Stimulated activated CD8-positive, alpha-beta memory T cell treated with anti-CD3 and anti-CD28 coated beads, Interleukin-12 subunit alpha, Interleukin-12 subunit beta, amount 100 ng/mL, for 24 hours (primary cell): ENCODE data around the gene ALPK3.
"Not testable (repeated sequence)": the region's sequence is repeated elsewhere in the genome, so short reads cannot be mapped to it uniquely, and the experiment has no call there.

ENCODE experiments used
- DNase-seq: peaks from one replicate; pipeline ENCODE4 v3.0.0-alpha.2; 2020; ENCODE audit errors: extremely low read depth

ALPK3 gene

GRCh38 chr15:84842781-84843180, 25.6 kb downstream of the ALPK3 start:
- no peak for DNase-seq

GRCh38 chr15:84844964-84845363, 27.8 kb downstream of the ALPK3 start:
- no peak for DNase-seq

GRCh38 chr15:84845631-84846030, 28.5 kb downstream of the ALPK3 start:
- DNase-seq, result not testable (repeated sequence)

- DNase-seq, result no peak
Measured at GRCh38 chr15:84846269-84846668, 29.1 kb downstream of the ALPK3 start.

- no peak for DNase-seq
Measured at GRCh38 chr15:84847382-84847781, 30.2 kb downstream of the ALPK3 start.

GRCh38 chr15:84852212-84852611, 35.1 kb downstream of the ALPK3 start:
- no peak for DNase-seq

GRCh38 chr15:84855136-84855535, 38.0 kb downstream of the ALPK3 start:
- no peak for DNase-seq

GRCh38 chr15:84855765-84856164, 38.6 kb downstream of the ALPK3 start:
- DNase-seq, result no peak

- DNase-seq, result no peak
Measured at GRCh38 chr15:84856731-84857417, 39.7 kb downstream of the ALPK3 start.

GRCh38 chr15:84857418-84858004, 40.4 kb downstream of the ALPK3 start:
- no peak for DNase-seq

- DNase-seq, result no peak
Measured at GRCh38 chr15:84858231-84858630, 41.1 kb downstream of the ALPK3 start.

- no peak for DNase-seq
Measured at GRCh38 chr15:84859144-84859543, 42.0 kb downstream of the ALPK3 start.

- no peak for DNase-seq
Measured at GRCh38 chr15:84859651-84860050, 42.5 kb downstream of the ALPK3 start.

GRCh38 chr15:84861781-84862180, 44.6 kb downstream of the ALPK3 start:
- DNase-seq, result no peak

- DNase-seq, result no peak
Measured at GRCh38 chr15:84862214-84862975, 45.2 kb downstream of the ALPK3 start.

- DNase-seq, result no peak
Measured at GRCh38 chr15:84863565-84864443, 46.6 kb downstream of the ALPK3 start.

- no peak for DNase-seq
Measured at GRCh38 chr15:84864444-84864795, 47.3 kb downstream of the ALPK3 start.

GRCh38 chr15:84865074-84865569, 48.0 kb downstream of the ALPK3 start:
- DNase-seq, result no peak

- no peak for DNase-seq
Measured at GRCh38 chr15:84868037-84868880, 51.1 kb downstream of the ALPK3 start.

- DNase-seq, result no peak
Measured at GRCh38 chr15:84869510-84869909, 52.4 kb downstream of the ALPK3 start.

GRCh38 chr15:84871428-84871985, 54.4 kb downstream of the ALPK3 start:
- no peak for DNase-seq
